Stomach (tissue), 4 donors: ENCODE results near the gene PLXNA1.

Source experiments
- EP300 ChIP-seq: sonication (generic); formaldehyde crosslinking; IDR thresholded peaks from one replicate; pipeline ENCODE4 v1.6.1; 2017; ENCODE audit warnings: antibody characterized with exemption
- POLR2A ChIP-seq, 4 donors: fragments of 450-650 bp; IDR thresholded peaks; one replicate each; pipeline ENCODE4 v1.6.1; 2016; ENCODE audit warnings: antibody characterized with exemption in 4 of 4, control low read depth in 2 of 4, mild to moderate bottlenecking in 1 of 4, moderate library complexity in 1 of 4
- POLR2AphosphoS5 ChIP-seq, 3 donors: sonication (generic); formaldehyde crosslinking; IDR thresholded peaks; one replicate each; pipeline ENCODE4 v1.6.1; 2016; ENCODE audit warnings: antibody characterized with exemption in 3 of 3

DNA sequence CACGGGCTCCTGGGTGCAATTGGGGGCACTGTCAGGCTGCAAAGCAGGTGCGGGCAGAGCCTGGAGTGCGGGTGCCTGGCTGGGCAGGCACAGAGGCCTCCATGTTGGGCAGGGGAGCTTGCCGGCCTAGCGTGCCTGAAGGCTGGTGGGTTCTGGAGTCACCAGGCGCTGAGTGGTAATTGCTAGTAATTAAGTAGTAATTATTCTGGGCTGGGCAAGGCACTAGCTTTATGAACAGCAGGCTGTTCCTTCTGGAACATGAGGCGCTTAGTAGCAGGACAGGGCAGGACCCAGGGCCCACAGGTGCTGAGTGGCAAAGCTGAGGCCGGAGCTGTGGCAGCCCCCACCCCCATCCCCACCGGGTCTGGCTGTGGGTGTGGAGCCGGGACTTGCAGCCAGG, 25.3 kb downstream of the PLXNA1 start:
- TF ChIP-seq POLR2A (IDR thresholded peaks at IDR 0.05) = no peak
- no peak for TF ChIP-seq EP300
- TF ChIP-seq POLR2AphosphoS5 (IDR thresholded peaks at IDR 0.05) = no peak
